ENCODE results near the gene HMCN2.

HMCN2 gene

GRCh38 chr9:130295431-130295830 is 29.9 kb downstream of the HMCN2 start:
- H3K9ac ChIP-seq (ENCODE audit: low read length) = no peak overlapping the region
- no peak overlapping the region for H3K4me3 ChIP-seq (ENCODE audit: low read depth, low read length)
- no peaks in the 10 kb centered on the region; the same call in 1 of the 2 replicates for H3K4me1 ChIP-seq (ENCODE audit: control insufficient read depth, insufficient read depth, low read length)
- peaks cover 5% of the 10 kb centered on the region; the same call in 1 of the 2 replicates for H3K27me3 ChIP-seq (ENCODE audit: control insufficient read depth, insufficient read depth, low read length)
- H3K27ac ChIP-seq (ENCODE audit: low read depth, low read length) = no peak overlapping the region
- no peaks in the 10 kb centered on the region for H3K9me3 ChIP-seq (ENCODE audit: control insufficient read depth, insufficient read depth, low read depth, low read length)
- H3K36me3 ChIP-seq (ENCODE audit: control insufficient read depth, insufficient read depth, low read length) = no peaks in the 10 kb centered on the region

GRCh38 chr9:130295945-130296782 is 30.6 kb downstream of the HMCN2 start:
- Histone ChIP-seq H3K36me3 (ENCODE audit: control insufficient read depth, insufficient read depth, low read length) (no peaks in the 10 kb centered on the region), H3K4me3 (ENCODE audit: low read depth, low read length) (no peak overlapping the region), H3K27ac (ENCODE audit: low read depth, low read length) (no peak overlapping the region), H3K4me1 (ENCODE audit: control insufficient read depth, insufficient read depth, low read length) (no peaks in the 10 kb centered on the region; the same call in 1 of the 2 replicates), H3K9me3 (ENCODE audit: control insufficient read depth, insufficient read depth, low read depth, low read length) (no peaks in the 10 kb centered on the region), H3K9ac (ENCODE audit: low read length) (no peak overlapping the region), H3K27me3 (ENCODE audit: control insufficient read depth, insufficient read depth, low read length) (peaks cover 5% of the 10 kb centered on the region; the same call in 1 of the 2 replicates)

- H3K27ac ChIP-seq (ENCODE audit: low read depth, low read length) = no peak overlapping the region
- no peaks in the 10 kb centered on the region for H3K9me3 ChIP-seq (ENCODE audit: control insufficient read depth, insufficient read depth, low read depth, low read length)
- H3K9ac ChIP-seq (ENCODE audit: low read length) = no peak overlapping the region
- H3K27me3 ChIP-seq (ENCODE audit: control insufficient read depth, insufficient read depth, low read length) = peaks cover 5% of the 10 kb centered on the region; the same call in 1 of the 2 replicates
- H3K4me1 ChIP-seq (ENCODE audit: control insufficient read depth, insufficient read depth, low read length) = no peaks in the 10 kb centered on the region; the same call in 1 of the 2 replicates
- H3K36me3 ChIP-seq (ENCODE audit: control insufficient read depth, insufficient read depth, low read length) = no peaks in the 10 kb centered on the region
- no peak overlapping the region for H3K4me3 ChIP-seq (ENCODE audit: low read depth, low read length)
These were observed 31.2 kb downstream of the HMCN2 start for GRCh38 chr9:130296783-130297055.

GRCh38 chr9:130297371-130297770 is 31.8 kb downstream of the HMCN2 start:
- H3K27me3 ChIP-seq (ENCODE audit: control insufficient read depth, insufficient read depth, low read length) = peaks cover 1% of the 10 kb centered on the region; the same call in 1 of the 2 replicates

GRCh38 chr9:130298662-130299279 is 33.2 kb downstream of the HMCN2 start:
- Histone ChIP-seq H3K4me1 (ENCODE audit: control insufficient read depth, insufficient read depth, low read length) (no peaks in the 10 kb centered on the region; the same call in 1 of the 2 replicates), H3K27ac (ENCODE audit: low read depth, low read length) (no peak overlapping the region), H3K9me3 (ENCODE audit: control insufficient read depth, insufficient read depth, low read depth, low read length) (no peaks in the 10 kb centered on the region), H3K9ac (ENCODE audit: low read length) (no peak overlapping the region), H3K36me3 (ENCODE audit: control insufficient read depth, insufficient read depth, low read length) (no peaks in the 10 kb centered on the region), H3K27me3 (ENCODE audit: control insufficient read depth, insufficient read depth, low read length) (no peaks in the 10 kb centered on the region; the same call in 1 of the 2 replicates), H3K4me3 (ENCODE audit: low read depth, low read length) (no peak overlapping the region)

More at GRCh38 chr9:130297371-130297770, 31.8 kb downstream of the HMCN2 start:
- no peak overlapping the region for H3K4me3 ChIP-seq (ENCODE audit: low read depth, low read length)
- H3K4me1 ChIP-seq (ENCODE audit: control insufficient read depth, insufficient read depth, low read length) = no peaks in the 10 kb centered on the region; the same call in 1 of the 2 replicates
- no peak overlapping the region for H3K27ac ChIP-seq (ENCODE audit: low read depth, low read length)
- no peak overlapping the region for H3K9ac ChIP-seq (ENCODE audit: low read length)
- H3K9me3 ChIP-seq (ENCODE audit: control insufficient read depth, insufficient read depth, low read depth, low read length) = no peaks in the 10 kb centered on the region
- H3K36me3 ChIP-seq (ENCODE audit: control insufficient read depth, insufficient read depth, low read length) = no peaks in the 10 kb centered on the region

GRCh38 chr9:130299785-130300615 is 34.4 kb downstream of the HMCN2 start:
- Histone ChIP-seq H3K9ac (ENCODE audit: low read length) (no peak overlapping the region), H3K27ac (ENCODE audit: low read depth, low read length) (no peak overlapping the region), H3K4me1 (ENCODE audit: control insufficient read depth, insufficient read depth, low read length) (no peaks in the 10 kb centered on the region; the same call in 1 of the 2 replicates), H3K9me3 (ENCODE audit: control insufficient read depth, insufficient read depth, low read depth, low read length) (no peaks in the 10 kb centered on the region), H3K4me3 (ENCODE audit: low read depth, low read length) (no peak overlapping the region), H3K27me3 (ENCODE audit: control insufficient read depth, insufficient read depth, low read length) (no peaks in the 10 kb centered on the region; the same call in 1 of the 2 replicates), H3K36me3 (ENCODE audit: control insufficient read depth, insufficient read depth, low read length) (no peaks in the 10 kb centered on the region)

GRCh38 chr9:130300739-130301138 is 35.2 kb downstream of the HMCN2 start:
- Histone ChIP-seq H3K27me3 (ENCODE audit: control insufficient read depth, insufficient read depth, low read length) (no peaks in the 10 kb centered on the region; the same call in 1 of the 2 replicates), H3K36me3 (ENCODE audit: control insufficient read depth, insufficient read depth, low read length) (no peaks in the 10 kb centered on the region), H3K4me1 (ENCODE audit: control insufficient read depth, insufficient read depth, low read length) (no peaks in the 10 kb centered on the region; the same call in 1 of the 2 replicates), H3K4me3 (ENCODE audit: low read depth, low read length) (no peak overlapping the region), H3K9me3 (ENCODE audit: control insufficient read depth, insufficient read depth, low read depth, low read length) (no peaks in the 10 kb centered on the region), H3K9ac (ENCODE audit: low read length) (no peak overlapping the region), H3K27ac (ENCODE audit: low read depth, low read length) (no peak overlapping the region)

GRCh38 chr9:130301483-130302286 is 36.1 kb downstream of the HMCN2 start:
- Histone ChIP-seq H3K9ac (ENCODE audit: low read length) (no peak overlapping the region), H3K27ac (ENCODE audit: low read depth, low read length) (no peak overlapping the region), H3K4me3 (ENCODE audit: low read depth, low read length) (no peak overlapping the region), H3K36me3 (ENCODE audit: control insufficient read depth, insufficient read depth, low read length) (no peaks in the 10 kb centered on the region), H3K9me3 (ENCODE audit: control insufficient read depth, insufficient read depth, low read depth, low read length) (no peaks in the 10 kb centered on the region), H3K27me3 (ENCODE audit: control insufficient read depth, insufficient read depth, low read length) (no peaks in the 10 kb centered on the region; the same call in 1 of the 2 replicates), H3K4me1 (ENCODE audit: control insufficient read depth, insufficient read depth, low read length) (no peaks in the 10 kb centered on the region; the same call in 1 of the 2 replicates)

GRCh38 chr9:130302785-130303612 is 37.4 kb downstream of the HMCN2 start:
- no peak overlapping the region for H3K9ac ChIP-seq (ENCODE audit: low read length)
- H3K9me3 ChIP-seq (ENCODE audit: control insufficient read depth, insufficient read depth, low read depth, low read length) = no peaks in the 10 kb centered on the region
- H3K36me3 ChIP-seq (ENCODE audit: control insufficient read depth, insufficient read depth, low read length) = no peaks in the 10 kb centered on the region
- H3K27me3 ChIP-seq (ENCODE audit: control insufficient read depth, insufficient read depth, low read length) = no peaks in the 10 kb centered on the region
- no peak overlapping the region for H3K27ac ChIP-seq (ENCODE audit: low read depth, low read length)
- no peak overlapping the region for H3K4me3 ChIP-seq (ENCODE audit: low read depth, low read length)
- H3K4me1 ChIP-seq (ENCODE audit: control insufficient read depth, insufficient read depth, low read length) = no peaks in the 10 kb centered on the region

Data from HUES6 (cell line).